Nephron (organoid): ENCODE data around the gene SNTB2.
"Not testable (repeated sequence)": the region's sequence is repeated elsewhere in the genome, so short reads cannot be mapped to it uniquely, and the experiment has no call there.

Experiments
- H3K27ac Mint-ChIP-seq, 3 experiments: 2 replicates each; pipeline ENCODE4 v1.8.0; 2020; ENCODE audit warnings: mixed read lengths in 3 of 3, mild to moderate bottlenecking in 2 of 3, moderate library complexity in 1 of 3
- H3K27me3 Mint-ChIP-seq: 2 replicates; pipeline ENCODE4 v1.8.0; 2021; ENCODE audit warnings: low read depth, mild to moderate bottlenecking, moderate library complexity, mixed read lengths
- H3K36me3 Mint-ChIP-seq: 2 replicates; pipeline ENCODE4 v1.8.0; 2020; ENCODE audit warnings: low read depth, mixed read lengths
- H3K4me1 Mint-ChIP-seq: 2 replicates; pipeline ENCODE4 v1.8.0; 2020; ENCODE audit warnings: mixed read lengths
- H3K4me3 Mint-ChIP-seq, 3 experiments: 2 replicates each; pipeline ENCODE4 v1.8.0; 2020; ENCODE audit warnings: mild to moderate bottlenecking in 3 of 3, mixed read lengths in 3 of 3, moderate library complexity in 2 of 3
- H3K9me3 Mint-ChIP-seq: 2 replicates; pipeline ENCODE4 v1.8.0; 2020; ENCODE audit warnings: mixed read lengths
- CTCF ChIP-seq, 3 experiments: fragments of 200-600 bp; sonication (generic); IDR thresholded peaks; one replicate each; pipeline ENCODE4 v1.5.0; 2021; ENCODE audit warnings: antibody characterized with exemption in 3 of 3; ENCODE audit not compliant: unreplicated experiment in 3 of 3

SNTB2 gene

DNA sequence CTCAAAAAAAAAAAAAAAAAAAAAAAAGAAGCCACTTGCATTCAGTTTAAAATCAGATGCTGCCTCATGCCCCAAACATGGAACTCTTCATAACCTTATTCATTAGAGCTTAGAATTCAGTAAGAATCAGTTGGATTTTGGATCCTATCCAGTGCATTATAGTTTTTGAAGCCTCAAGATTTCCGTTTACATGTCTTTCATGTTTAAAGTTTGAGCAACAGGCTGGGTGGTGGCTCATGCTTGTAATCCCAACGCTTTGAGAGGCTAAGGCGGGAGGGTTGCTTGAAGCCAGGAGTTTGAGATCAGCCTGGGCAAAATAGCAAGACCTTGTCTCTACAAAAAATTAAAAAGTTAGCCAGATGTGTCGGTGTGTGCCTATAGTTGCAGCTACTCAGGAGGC lies 55.0 kb downstream of the SNTB2 start:
- H3K4me3 Mint-ChIP-seq, result no peak overlapping the region
- no peaks in the 10 kb centered on the region for H3K27me3 Mint-ChIP-seq
- no peak overlapping the region for H3K27ac Mint-ChIP-seq
- H3K9me3 Mint-ChIP-seq, result no peaks in the 10 kb centered on the region
- peaks cover 11% of the 10 kb centered on the region for H3K36me3 Mint-ChIP-seq
- peaks cover 29% of the 10 kb centered on the region for H3K4me1 Mint-ChIP-seq
- TF ChIP-seq CTCF (IDR thresholded peaks at IDR 0.05; ENCODE audit: unreplicated experiment in 3 of 3), result no peak

DNA sequence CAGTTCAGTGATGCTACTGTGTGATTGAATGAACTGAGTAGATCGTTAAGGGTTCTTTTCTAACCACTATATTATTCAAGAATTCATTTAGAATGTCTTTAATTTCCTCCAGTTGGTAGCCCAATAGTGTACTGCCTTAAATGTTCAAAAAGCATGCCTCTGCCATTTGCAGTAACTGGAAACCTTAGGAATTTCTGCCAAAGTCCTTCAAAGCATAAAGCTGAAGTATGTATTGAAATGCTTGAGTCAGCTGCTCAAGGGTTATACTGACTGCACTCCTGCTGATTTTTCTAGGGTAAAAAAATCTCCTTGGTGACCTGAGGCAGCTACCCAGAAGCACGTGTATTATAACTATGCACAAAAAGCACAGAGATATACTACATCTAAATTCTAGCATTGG lies 56.5 kb downstream of the SNTB2 start:
- Mint-ChIP-seq H3K27me3 (no peaks in the 10 kb centered on the region), H3K9me3 (no peaks in the 10 kb centered on the region), H3K27ac (peak overlapping the region; percentile 63 to 76 (median 69)), H3K4me3 (no peak overlapping the region), H3K36me3 (peaks cover 17% of the 10 kb centered on the region), H3K4me1 (peaks cover 29% of the 10 kb centered on the region)
- no peak for TF ChIP-seq CTCF (IDR thresholded peaks at IDR 0.05; ENCODE audit: unreplicated experiment in 3 of 3)

- Mint-ChIP-seq H3K36me3 (peaks cover 23% of the 10 kb centered on the region), H3K4me3 (no peak overlapping the region), H3K4me1 (peaks cover 29% of the 10 kb centered on the region), H3K9me3 (no peaks in the 10 kb centered on the region), H3K27me3 (no peaks in the 10 kb centered on the region), H3K27ac (peak overlapping the region in 2 of 3 experiments; percentile 13 to 20)
- TF ChIP-seq CTCF (IDR thresholded peaks at IDR 0.05; ENCODE audit: unreplicated experiment in 3 of 3), result no peak
Observed at GRCh38 chr16:69244336-69244735, 57.4 kb downstream of the SNTB2 start.

DNA sequence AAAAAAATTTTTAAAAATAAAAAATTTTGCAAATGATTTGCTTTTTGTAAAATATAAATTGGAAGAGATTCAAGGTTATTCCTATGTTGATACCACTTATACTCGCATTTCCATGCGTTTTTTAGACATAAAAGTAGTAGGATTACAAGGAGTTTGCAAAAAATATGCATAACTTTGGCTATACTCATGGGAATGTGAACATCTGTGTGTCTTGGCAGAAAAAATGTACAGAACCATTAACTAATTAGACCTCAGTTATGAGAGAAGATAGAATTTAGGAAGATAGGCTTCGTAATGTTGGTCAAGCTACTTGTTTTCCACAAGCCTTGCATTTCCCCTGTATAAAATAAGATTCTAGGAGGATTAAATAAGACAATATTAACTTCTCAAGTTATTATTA lies 63.1 kb downstream of the SNTB2 start:
- H3K27ac Mint-ChIP-seq, result no peak overlapping the region

GRCh38 chr16:69253870-69254341 lies 66.9 kb downstream of the SNTB2 start:
- H3K4me3 Mint-ChIP-seq, result no peak overlapping the region
- no peak for TF ChIP-seq CTCF (IDR thresholded peaks at IDR 0.05; ENCODE audit: unreplicated experiment in 3 of 3)
- peak overlapping the region; percentile 36 to 89 (median 46) for H3K27ac Mint-ChIP-seq
- H3K27me3 Mint-ChIP-seq, result no peaks in the 10 kb centered on the region
- no peaks in the 10 kb centered on the region for H3K9me3 Mint-ChIP-seq
- peaks cover 10% of the 10 kb centered on the region for H3K4me1 Mint-ChIP-seq
- H3K36me3 Mint-ChIP-seq, result peaks cover 34% of the 10 kb centered on the region

More for the DNA sequence above, 63.1 kb downstream of the SNTB2 start:
- no peaks in the 10 kb centered on the region for H3K9me3 Mint-ChIP-seq
- peaks cover 45% of the 10 kb centered on the region for H3K36me3 Mint-ChIP-seq
- no peak overlapping the region for H3K4me3 Mint-ChIP-seq
- no peak for TF ChIP-seq CTCF (IDR thresholded peaks at IDR 0.05; ENCODE audit: unreplicated experiment in 3 of 3)
- H3K4me1 Mint-ChIP-seq, result peaks cover 14% of the 10 kb centered on the region
- no peaks in the 10 kb centered on the region for H3K27me3 Mint-ChIP-seq

- not testable (repeated sequence) for H3K27me3 Mint-ChIP-seq, H3K4me1 Mint-ChIP-seq, H3K4me3 Mint-ChIP-seq, H3K9me3 Mint-ChIP-seq, H3K27ac Mint-ChIP-seq
- peaks cover 28% of the 10 kb centered on the region for H3K36me3 Mint-ChIP-seq
Observed at GRCh38 chr16:69259428-69259764, 72.4 kb downstream of the SNTB2 start.
